GM19455 (cell line): Measurements from ENCODE around the gene RFTN1.
A peak's percentile ranks its signal among the peaks of the same experiment; 100 is the strongest.

Experiments used
- ATAC-seq: cut with Tn5 transposase; IDR thresholded peaks from one replicate; pipeline ENCODE4 v1.9.1; 2021; ENCODE audit not compliant: unreplicated experiment

Gene RFTN1

DNA sequence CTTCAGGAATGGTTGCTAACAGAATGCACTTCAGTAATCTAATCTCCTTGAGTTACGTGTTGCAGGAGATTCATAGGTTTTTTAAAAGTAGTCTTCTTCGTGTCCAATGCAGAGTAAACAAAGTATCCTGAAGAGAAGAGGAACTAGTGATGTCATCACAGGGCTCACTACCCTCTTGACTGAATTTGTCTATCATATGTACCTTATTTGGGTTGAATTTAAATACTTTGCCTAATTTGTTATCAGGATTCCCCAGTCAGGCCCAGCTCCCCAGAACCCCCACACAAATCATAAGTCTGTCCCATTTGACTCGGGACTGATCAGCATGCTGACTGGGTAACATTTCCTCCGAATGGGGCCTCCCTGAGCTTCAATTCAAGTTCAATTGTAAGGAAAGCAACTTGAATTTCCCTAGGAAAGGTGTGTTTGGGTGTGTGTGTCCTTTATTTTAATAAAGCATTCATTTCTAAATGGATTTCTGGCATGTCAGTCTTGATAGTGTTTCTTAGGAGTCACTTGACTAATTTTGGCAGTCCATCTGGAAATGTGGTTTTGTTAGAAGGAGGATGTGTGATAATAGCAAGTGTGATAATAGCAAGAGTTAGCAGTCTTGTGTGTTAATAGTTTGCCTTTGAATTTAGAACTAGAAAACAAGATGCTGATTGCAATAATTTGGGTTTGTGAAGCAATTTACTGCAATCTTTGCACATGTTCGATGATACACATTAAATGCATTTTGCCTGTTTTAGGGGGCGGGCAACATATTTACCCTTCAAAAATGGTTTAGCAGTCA lies 226.6 kb downstream of the RFTN1 start:
- no peak for ATAC-seq

DNA sequence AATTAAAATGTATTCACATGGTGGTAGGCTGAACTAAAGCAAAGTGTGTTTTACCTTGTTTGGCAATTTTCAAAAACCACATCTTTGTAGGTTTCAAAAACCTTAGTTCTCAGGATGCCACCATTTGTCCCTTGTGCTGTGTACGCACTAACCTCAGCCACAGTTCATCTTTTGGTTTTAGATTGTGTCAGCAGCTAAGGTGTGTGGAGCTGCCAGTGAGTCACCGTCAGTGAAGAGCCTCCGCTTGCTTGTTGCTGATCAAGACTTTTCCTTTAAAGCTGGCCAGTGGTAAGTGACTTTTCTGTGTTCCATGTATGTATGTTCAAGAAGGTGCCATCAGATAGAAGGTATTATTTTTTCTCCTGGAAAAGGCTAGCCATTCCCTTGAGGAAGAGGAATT lies 227.3 kb downstream of the RFTN1 start:
- ATAC-seq, result peak; percentile 45

DNA sequence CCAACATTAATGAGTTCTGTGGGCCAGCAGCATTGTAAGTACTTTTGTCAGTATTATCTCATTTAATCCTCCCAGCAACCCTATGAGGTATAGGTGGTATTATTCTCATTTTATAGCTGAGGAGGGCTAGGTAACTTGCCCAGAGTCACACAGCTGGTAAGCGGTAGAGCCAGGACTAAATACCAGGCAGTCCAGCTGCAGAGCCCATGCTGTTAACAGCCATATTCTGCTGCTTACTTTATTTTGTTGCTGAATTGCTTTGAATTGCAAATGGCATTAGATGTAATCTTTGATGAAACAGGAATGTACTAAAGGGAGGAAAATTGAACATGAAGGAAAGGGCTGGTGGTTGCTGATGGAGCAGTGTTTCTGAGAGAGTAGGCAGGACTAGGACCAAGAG lies 228.9 kb downstream of the RFTN1 start:
- ATAC-seq, result no peak

DNA sequence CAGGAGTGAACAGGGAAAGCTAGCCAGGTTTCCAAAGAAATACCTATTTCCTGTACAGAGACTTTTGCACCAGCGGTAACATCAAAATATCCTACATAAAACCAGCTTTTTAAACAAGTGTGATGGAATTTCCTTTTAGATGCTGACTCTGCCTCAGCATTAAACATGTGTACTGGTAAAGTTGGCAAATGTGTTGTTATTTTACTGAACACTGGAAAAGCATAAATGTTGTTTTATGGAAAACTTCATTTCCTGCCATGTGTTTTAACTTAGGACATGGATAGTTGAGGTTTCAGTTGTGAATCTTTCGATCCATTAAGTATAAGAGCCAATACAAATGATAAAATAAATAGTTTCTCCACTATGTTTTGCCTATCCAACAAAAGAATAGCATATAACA lies 232.8 kb downstream of the RFTN1 start:
- no peak for ATAC-seq

DNA sequence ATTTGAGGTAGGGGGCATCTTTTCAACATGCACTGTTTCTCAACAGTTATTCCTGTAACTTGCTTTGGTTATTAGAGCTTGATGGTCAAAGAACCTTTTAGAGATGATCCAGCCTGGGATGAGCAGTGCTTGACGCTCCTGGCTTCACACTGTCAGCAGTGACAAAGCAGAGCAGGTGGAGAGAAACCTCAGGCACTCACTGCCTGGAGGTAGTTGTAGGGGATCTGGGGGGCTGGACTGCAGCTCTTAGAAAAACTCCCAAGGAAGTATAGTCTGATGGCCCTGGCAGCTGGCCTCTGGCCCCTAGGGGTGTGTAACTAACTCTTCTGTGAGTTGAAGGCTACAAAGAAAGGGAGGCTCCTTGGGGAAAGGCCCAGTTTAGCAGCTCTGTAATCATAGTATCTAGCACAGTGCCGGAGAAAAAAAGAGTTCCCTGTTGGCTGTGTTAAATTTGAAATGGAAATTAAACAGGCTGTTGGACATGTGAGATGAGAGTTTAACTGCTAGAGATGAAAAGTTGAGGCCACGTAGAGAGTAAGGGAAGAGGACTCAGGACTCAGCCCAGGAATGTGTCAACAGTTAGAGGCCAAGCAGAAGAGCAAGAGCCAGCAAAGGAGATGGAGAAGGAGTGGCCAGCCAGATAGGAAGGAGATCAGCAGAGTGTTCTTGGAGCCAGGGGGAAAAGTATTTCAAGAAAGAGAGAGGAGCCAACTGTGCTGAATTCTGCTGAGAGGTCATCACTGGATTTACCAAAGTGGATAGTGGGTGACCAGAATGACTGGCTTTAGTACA lies 234.3 kb downstream of the RFTN1 start:
- no peak for ATAC-seq

DNA sequence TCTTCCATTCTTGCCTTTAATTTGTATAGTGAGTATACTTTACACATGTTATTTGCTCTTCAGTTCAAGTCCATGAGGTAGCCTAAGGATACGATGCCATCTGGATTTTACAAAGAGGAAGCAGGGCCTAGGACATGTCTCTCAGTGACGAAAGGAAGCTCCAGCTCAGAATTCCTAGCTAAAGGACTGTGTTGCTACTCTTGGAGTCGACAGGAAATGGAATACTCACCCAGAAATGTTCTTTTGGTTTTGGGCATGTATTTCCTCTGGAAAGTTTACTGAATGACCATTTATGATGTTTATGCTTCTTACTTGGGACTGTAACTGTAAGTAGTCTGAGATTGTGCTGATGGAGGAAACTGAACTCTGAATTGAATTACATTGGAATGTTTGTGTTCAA lies 236.0 kb downstream of the RFTN1 start:
- ATAC-seq, result no peak

DNA sequence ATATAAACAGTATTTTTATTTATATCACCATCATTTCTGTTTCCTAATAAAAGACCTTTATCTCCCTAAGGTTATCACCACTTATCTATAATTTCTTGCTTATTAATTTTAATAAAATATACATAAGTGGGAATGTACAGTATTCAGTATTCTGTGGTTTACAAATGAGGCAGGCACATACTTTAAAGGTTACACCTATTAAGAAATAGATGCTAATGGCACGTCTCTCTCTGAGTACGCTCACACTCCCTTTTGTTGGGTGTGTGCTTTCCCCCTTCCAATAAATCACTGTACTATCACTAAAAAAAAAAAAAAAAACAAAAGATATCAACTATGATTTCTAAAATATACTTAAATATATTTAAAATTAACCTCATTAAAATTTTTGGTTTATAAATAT lies 239.6 kb downstream of the RFTN1 start:
- no peak for ATAC-seq

DNA sequence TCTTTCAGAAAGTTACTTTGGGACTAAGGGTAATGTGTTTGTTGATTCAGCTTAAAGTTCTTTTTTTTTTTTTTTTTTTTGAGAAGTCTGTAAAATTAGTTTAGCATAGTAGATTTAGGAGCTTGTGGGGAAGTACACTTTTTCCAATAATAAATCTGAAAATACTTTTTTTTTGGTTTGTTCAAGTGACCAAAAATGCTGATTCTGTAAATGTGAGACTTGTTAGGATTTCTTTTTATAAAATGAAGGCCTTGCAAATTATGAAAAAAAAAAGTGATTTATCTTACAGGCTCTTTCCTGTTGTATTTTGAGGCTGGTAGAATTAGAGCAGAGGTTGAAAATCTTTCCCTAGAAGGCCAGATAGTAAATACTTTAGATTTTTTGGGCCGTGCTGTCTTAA lies 240.9 kb downstream of the RFTN1 start:
- ATAC-seq, result no peak

DNA sequence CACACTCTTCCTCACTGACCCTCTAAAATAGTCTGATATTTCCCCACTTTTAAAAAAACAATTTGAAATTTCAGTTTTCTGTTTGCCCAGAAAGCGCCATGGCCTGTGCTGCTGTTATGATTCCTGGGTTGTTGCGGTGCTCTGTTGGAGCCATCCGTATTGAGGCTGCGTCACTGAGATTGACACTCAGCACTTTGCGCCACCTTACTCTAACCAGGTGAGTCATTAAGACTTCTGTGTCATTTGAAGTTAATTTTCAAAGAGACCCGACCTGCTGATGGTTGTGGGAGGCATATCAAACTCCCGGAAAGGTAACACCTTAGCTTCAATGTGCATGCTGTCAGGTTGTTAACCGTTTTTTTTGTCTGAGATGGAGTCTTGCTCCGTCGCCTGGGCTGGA lies 242.6 kb downstream of the RFTN1 start:
- no peak for ATAC-seq

DNA sequence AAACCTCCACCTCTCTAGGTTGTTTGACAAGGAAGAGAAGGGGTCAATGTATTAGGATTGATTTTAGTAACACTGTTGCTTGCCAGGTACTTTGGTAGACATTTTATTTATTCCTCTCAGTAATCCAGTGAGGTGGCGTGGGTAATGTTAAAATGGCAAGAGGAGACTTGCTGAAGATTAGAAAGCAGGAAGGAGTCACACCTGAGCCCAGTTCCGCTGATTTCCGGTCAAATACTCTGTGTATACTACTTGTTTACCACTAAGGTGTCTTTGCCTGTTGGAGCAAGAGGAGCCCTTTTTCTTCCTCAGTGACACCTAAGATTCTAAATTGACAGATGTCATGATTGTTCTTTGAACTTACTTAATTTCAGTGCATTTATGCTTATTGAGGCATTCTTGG lies 246.8 kb downstream of the RFTN1 start:
- no peak for ATAC-seq
